Neuron (in vitro differentiated cells): Measurements from ENCODE around the gene CORO1A.
"Not testable (repeated sequence)": the region's sequence is repeated elsewhere in the genome, so short reads cannot be mapped to it uniquely, and the experiment has no call there.

ENCODE experiments used
- H2AFZ ChIP-seq: one replicate; pipeline ENCODE4 v1.6.1; 2013; ENCODE audit warnings: low read depth, mild to moderate bottlenecking, inconsistent platforms, low read length, moderate library complexity
- H3K27me3 ChIP-seq: one replicate; pipeline ENCODE4 v1.6.1; 2013; ENCODE audit warnings: low read length; ENCODE audit not compliant: insufficient read depth
- H3K36me3 ChIP-seq: one replicate; pipeline ENCODE4 v1.6.1; 2013; ENCODE audit warnings: low read length; ENCODE audit not compliant: insufficient read depth
- H3K4me1 ChIP-seq: one replicate; pipeline ENCODE4 v1.6.1; 2013; ENCODE audit warnings: low read length; ENCODE audit not compliant: insufficient read depth
- H3K4me3 ChIP-seq: 2 replicates; pipeline ENCODE4 v1.5.1; 2013; ENCODE audit warnings: mild to moderate bottlenecking, low read length, moderate library complexity
- H3K9me3 ChIP-seq: one replicate; pipeline ENCODE4 v1.6.1; 2013; ENCODE audit warnings: low read length

The CORO1A gene

DNA sequence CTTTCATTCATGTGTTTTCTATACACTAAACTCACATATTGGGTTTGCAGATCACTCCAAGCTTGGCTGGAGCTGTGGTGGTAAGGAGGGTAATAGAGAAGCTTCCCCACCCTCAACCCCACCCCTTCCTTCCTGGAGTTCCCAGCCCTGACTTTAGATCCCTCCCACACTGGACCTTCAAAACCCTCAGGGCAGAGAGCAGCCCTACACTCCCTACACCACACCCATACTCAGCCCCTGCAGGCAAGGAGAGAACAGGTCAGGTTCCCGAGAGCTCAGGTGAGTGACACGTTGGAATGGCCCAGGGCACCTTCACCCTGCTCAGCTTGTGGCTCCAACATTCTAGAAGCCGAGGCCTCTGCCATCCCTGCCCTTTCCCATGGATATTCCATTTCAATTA lies 15.6 kb downstream of the CORO1A start, which contains the start of gene SULT1A3:
Gene SULT1A3 (plus strand): TSS at position 207 of the 400 bp plus-strand sequence. CDS start 1,474 bp downstream, outside the sequence.
- not testable (repeated sequence) for H3K4me1 ChIP-seq, H3K9me3 ChIP-seq, H3K36me3 ChIP-seq, H3K4me3 ChIP-seq, H3K27me3 ChIP-seq, H2AFZ ChIP-seq

DNA sequence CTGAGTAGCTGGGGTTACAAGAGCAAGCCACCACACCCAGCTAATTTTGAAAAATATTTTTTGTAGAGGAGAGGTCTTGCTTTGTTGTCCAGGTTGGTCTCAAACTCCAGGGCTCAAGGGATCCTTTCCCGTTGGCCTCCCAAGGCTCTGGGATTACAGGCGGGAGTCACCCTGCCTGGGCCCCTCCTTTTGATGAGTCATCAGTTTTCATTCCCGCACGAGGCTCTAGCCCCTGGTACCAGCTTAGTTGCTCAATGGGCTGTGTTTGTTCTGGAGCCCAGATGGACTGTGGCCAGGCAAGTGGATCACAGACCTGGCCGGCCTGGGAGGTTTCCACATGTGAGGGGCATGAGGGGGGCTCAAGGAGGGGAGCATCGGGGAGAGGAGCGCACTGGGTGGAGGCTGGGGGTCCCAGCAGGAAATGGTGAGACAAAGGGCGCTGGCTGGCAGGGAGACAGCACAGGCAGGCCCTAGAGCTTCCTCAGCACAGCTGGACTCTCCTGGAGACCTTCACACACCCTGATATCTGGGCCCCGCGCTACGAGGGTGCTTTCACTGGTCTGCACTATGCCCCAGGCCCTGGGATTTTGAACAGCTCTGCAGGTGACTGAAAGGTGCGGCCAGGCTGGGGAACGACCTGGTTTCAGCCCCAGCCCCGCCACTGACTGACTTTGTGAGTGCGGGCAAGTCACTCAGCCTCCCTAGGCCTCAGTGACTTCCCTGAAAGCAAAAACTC lies 16.4 kb downstream of the CORO1A start:
- not testable (repeated sequence) for H2AFZ ChIP-seq, H3K9me3 ChIP-seq, H3K36me3 ChIP-seq, H3K4me3 ChIP-seq, H3K27me3 ChIP-seq, H3K4me1 ChIP-seq

DNA sequence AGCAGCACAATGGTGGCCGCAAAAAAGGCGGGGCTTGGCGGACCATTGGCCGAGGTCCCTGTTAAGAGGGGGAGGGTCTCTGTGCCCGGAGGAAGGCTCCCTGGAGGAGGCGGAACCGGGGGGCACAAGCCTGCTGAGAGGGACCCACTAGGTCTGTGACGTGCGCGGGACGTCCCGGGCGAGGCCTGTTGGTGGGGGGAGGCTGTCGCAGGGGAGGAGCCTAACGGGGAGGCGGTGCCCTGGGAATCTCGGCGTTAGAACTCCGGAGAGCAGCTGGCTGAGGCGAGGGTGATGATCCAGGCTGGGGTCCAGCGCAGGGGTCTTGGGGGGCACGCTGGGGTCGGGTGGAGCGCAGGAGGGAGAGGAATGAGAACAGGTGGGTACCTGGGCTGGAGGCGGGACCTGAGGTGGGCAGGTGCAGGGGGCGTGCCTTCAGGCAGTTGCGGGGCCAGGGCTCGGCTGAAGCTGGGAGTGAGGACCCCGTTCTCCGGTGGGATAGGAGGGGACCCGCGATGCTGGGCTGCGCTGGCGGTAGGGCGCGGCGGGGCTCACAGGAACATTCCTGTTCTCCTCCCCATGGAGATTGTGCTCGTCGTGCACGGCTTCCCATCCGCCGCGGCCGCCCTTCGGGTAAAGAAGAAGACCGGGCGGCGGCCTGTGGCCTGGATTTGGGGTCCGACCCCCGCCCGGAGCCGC lies 22.3 kb downstream of the CORO1A start:
- not testable (repeated sequence) for H3K4me1 ChIP-seq, H3K9me3 ChIP-seq, H2AFZ ChIP-seq, H3K27me3 ChIP-seq, H3K36me3 ChIP-seq, H3K4me3 ChIP-seq

DNA sequence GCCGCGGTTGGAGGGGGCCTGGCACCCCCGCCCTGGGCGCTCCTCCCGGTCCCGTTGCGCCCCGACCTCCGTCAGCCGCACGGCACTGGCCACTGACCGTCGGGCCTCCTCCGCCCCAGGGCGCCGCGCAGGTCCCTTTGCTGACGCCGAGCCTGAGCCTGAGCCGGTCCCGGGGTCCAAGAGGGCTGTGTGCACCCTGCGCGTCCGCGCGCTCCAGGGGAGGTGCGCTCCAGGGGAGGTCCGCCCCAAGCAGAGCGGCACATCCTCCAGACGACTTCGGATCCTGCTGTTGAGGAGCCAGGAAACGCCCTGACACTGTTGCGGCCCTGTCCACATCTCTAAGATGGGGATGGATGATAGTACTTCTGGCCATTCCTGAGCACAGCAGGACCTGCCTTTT lies 22.9 kb downstream of the CORO1A start:
- not testable (repeated sequence) for H3K4me3 ChIP-seq, H3K4me1 ChIP-seq

DNA sequence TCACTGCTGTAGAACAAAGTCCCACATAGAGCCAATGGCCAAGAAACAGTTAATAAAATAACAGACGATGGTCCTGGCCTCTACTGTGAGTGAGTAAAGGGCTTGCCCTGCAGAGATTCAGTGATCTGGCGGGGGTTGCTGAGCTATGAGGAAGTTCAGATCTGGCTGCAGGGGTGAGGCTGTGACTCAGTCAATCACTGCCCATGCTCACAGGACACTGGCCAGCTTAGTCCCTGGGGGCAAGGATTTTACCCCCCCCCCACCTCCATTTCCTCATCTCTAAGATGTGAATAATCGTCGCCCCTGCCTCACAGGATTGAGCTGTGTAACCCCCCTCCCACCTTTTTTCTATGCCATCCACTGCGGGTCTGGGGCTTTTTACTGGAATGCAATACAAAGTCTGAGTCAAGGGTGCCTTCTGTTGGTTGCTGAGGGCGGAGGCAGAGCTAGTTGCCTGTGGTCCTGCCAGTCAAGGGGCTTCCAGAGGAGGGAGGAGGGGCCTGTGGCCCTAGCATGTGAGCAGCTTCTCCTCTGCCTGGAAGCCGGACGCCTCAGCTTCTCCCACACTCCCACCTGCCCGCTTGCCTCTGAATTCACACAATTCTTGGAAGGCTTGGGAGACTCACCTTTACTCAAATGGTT lies 23.8 kb downstream of the CORO1A start:
- H3K27me3 ChIP-seq, H2AFZ ChIP-seq, H3K4me3 ChIP-seq, H3K4me1 ChIP-seq, H3K36me3 ChIP-seq, H3K9me3 ChIP-seq: not testable (repeated sequence)

More for the DNA sequence above, 22.9 kb downstream of the CORO1A start:
- H2AFZ ChIP-seq, H3K27me3 ChIP-seq, H3K36me3 ChIP-seq, H3K9me3 ChIP-seq: not testable (repeated sequence)

DNA sequence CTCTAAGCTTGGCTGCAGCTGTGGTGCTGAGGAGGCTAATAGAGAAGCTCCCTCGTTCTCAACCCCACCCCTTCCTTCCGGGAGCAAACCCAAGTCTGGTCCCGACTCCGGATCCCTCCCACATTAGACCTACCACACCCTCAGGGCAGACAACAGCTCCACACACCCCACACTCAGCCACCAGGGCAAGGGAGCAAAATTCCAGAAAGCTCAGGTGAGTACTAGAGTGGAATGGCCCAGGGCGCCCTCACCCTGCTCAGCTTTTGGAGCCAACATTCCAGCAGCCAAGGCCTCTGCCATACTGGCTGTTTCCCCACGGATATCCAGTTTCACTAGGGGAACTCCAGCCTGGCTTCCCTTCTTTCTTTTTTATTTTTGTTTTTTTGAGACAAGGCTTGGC lies 25.6 kb downstream of the CORO1A start:
- not testable (repeated sequence) for H3K9me3 ChIP-seq, H3K4me3 ChIP-seq

DNA sequence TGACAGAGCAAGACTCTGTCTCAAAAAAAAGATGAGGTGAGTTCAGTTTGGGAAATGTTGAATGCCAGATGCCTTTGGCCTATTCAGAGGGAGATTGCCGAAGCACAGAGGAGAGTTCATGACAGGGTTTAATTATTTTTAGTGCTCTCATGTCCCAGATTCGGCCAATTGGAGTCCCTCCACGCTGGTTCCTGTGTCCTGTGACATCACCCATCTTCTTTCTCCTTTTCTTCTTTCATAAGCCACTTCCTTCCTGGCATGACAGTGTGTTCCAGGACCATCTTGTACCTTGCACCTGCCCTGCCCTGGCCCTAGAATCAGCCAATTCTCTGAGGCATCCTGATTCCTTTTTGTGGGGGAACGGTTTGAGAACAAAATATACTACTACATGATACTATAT lies 28.0 kb downstream of the CORO1A start:
- not testable (repeated sequence) for H3K4me1 ChIP-seq, H3K27me3 ChIP-seq, H2AFZ ChIP-seq, H3K9me3 ChIP-seq, H3K4me3 ChIP-seq, H3K36me3 ChIP-seq

More for the DNA sequence above, 25.6 kb downstream of the CORO1A start:
- H3K27me3 ChIP-seq, H2AFZ ChIP-seq, H3K36me3 ChIP-seq, H3K4me1 ChIP-seq: not testable (repeated sequence)

DNA sequence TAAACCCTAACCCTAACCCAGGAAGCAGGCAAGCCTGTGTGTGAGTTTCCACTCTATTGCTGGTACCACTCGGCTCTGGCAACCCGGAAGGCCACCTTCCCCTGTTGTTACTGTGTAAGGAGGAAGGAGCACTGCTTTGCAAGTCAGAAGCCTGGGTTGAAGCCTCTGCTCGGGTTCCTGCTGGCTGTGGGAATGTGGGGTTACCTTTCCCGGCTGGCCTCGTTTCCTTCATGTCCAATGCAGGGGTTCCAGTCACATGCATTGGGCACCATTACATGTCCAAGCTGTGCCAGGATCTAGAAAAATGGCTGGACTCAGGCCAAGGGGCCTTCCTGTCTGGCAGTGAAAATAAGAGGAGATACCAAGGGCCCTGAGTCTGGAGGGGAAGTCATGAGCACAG lies 33.7 kb downstream of the CORO1A start:
- H3K27me3 ChIP-seq, H3K4me3 ChIP-seq, H3K9me3 ChIP-seq, H3K36me3 ChIP-seq, H3K4me1 ChIP-seq, H2AFZ ChIP-seq: not testable (repeated sequence)
